Measurements from ENCODE around the gene CDS1. TPM values are rescaled to one million over a fixed set of nuclear protein-coding genes. Genes with fewer than 3 reads are reported as not detected.
"Not testable (repeated sequence)": the region's sequence is repeated elsewhere in the genome, so short reads cannot be mapped to it uniquely, and the experiment has no call there.

CDS1 gene
- total RNA-seq, 1 experiment from 2014 or later, result 1.7 TPM

DNA sequence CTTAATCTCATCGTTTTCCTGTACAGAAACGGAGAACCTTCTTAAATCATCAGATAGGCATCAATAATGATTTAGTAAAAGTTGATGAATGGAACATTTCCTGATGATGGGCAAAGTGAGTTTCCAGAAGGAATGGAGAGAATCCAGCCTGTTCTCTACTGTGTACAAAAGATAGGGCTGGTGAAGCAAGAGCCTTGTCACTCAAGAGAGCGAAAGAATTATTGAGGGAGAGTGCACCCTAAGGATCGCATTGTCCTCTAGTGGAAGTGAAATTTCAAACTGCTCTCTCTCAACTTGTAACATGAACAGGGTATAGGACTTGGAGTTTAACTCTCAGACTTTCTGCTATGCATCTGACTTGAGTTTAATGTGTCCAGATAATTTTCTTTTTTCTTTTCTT lies 69.6 kb downstream of the CDS1 start:
- intact Hi-C loops (cut with micrococcal nuclease; ENCODE audit: unreplicated experiment), result no loop called here
- BruUV-seq (replicated peaks), result no TSS peak
- Histone ChIP-seq H3K4me1 (ENCODE audit: insufficient read depth, low read length, poor library complexity, severe bottlenecking) (no peaks in the 10 kb centered on the region), H3K4me3 (ENCODE audit: low read depth, low read length, poor library complexity, severe bottlenecking) (no peak overlapping the region), H3K27me3 (replicated peaks; ENCODE audit: insufficient read depth, low read depth, low read length, poor library complexity) (no peaks in the 10 kb centered on the region), H3K36me3 (ENCODE audit: insufficient read depth, low read length, poor library complexity, severe bottlenecking) (no peaks in the 10 kb centered on the region), H3K27ac (ENCODE audit: low read depth, low read length, poor library complexity, severe bottlenecking) (no peak overlapping the region), H3K9me3 (ENCODE audit: low read depth, low read length, poor library complexity, severe bottlenecking) (no peaks in the 10 kb centered on the region)
- ChIA-PET CTCF (no interaction called here), POLR2A (ENCODE audit: low non-redundant PET) (no interaction called here)
- DNase-seq (ENCODE audit: low spot score), result no peak
- TF ChIP-seq EZH2 (IDR thresholded peaks at IDR 0.05; ENCODE audit: borderline replicate concordance, low read depth, low read length, poor library complexity, severe bottlenecking) (no peak), CTCF (conservative IDR thresholded peaks at IDR 0.05; ENCODE audit: low read depth, low read length) (no peak)

DNA sequence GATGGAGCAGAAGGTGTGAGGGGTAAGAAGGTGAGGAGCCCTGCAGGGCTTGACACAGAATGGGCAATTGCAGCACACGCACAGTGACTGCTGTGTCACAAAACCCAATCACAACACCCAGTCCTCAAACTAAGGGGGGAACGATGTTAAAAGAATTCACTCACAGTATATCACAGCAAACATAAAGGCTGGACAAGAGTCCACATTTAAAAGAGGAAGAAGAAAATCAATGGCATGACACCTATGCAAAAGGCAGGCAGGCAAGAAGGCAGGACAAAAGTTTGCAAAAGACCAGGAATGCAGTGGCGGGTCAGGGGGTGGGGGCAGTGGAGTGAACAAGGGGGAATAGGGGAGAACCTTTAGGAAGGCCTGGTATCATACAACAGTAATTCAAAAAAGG lies 77.7 kb downstream of the CDS1 start:
- POLR2A ChIA-PET (ENCODE audit: low non-redundant PET), result no interaction called here
- Histone ChIP-seq H3K36me3 (ENCODE audit: insufficient read depth, low read length, poor library complexity, severe bottlenecking) (no peaks in the 10 kb centered on the region), H3K4me3 (ENCODE audit: low read depth, low read length, poor library complexity, severe bottlenecking) (no peak overlapping the region), H3K4me1 (ENCODE audit: insufficient read depth, low read length, poor library complexity, severe bottlenecking) (no peaks in the 10 kb centered on the region), H3K27me3 (replicated peaks; ENCODE audit: insufficient read depth, low read depth, low read length, poor library complexity) (no peaks in the 10 kb centered on the region), H3K9me3 (ENCODE audit: low read depth, low read length, poor library complexity, severe bottlenecking) (no peaks in the 10 kb centered on the region), H3K27ac (ENCODE audit: low read depth, low read length, poor library complexity, severe bottlenecking) (no peak overlapping the region)
- no peak for DNase-seq (ENCODE audit: low spot score)
- intact Hi-C loops (cut with micrococcal nuclease; ENCODE audit: unreplicated experiment), result no loop called here
- CTCF ChIA-PET, result no interaction called here
- BruUV-seq (replicated peaks), result no TSS peak
- TF ChIP-seq CTCF (conservative IDR thresholded peaks at IDR 0.05; ENCODE audit: low read depth, low read length) (no peak), EZH2 (IDR thresholded peaks at IDR 0.05; ENCODE audit: borderline replicate concordance, low read depth, low read length, poor library complexity, severe bottlenecking) (no peak)

- intact Hi-C loops (cut with micrococcal nuclease; ENCODE audit: unreplicated experiment), result no loop called here
Measured at GRCh38 chr4:84661191-84661939, 78.4 kb downstream of the CDS1 start.

GRCh38 chr4:84664767-84665166 lies 81.8 kb downstream of the CDS1 start:
- H3K4me3 ChIP-seq (ENCODE audit: low read depth, low read length, poor library complexity, severe bottlenecking); H3K27ac ChIP-seq (ENCODE audit: low read depth, low read length, poor library complexity, severe bottlenecking); POLR2A ChIA-PET (ENCODE audit: low non-redundant PET); CTCF ChIA-PET; DNase-seq (ENCODE audit: low spot score); H3K4me1 ChIP-seq (ENCODE audit: insufficient read depth, low read length, poor library complexity, severe bottlenecking); intact Hi-C loops (cut with micrococcal nuclease; ENCODE audit: unreplicated experiment); H3K36me3 ChIP-seq (ENCODE audit: insufficient read depth, low read length, poor library complexity, severe bottlenecking); BruUV-seq (replicated peaks); H3K27me3 ChIP-seq (replicated peaks; ENCODE audit: insufficient read depth, low read depth, low read length, poor library complexity); H3K9me3 ChIP-seq (ENCODE audit: low read depth, low read length, poor library complexity, severe bottlenecking): not testable (repeated sequence)

More at GRCh38 chr4:84661191-84661939, 78.4 kb downstream of the CDS1 start:
- DNase-seq (ENCODE audit: low spot score), result no peak
- no peaks in the 10 kb centered on the region for H3K36me3 ChIP-seq (ENCODE audit: insufficient read depth, low read length, poor library complexity, severe bottlenecking)
- POLR2A ChIA-PET (ENCODE audit: low non-redundant PET), result no interaction called here
- H3K4me3 ChIP-seq (ENCODE audit: low read depth, low read length, poor library complexity, severe bottlenecking), result no peak overlapping the region
- TF ChIP-seq EZH2 (IDR thresholded peaks at IDR 0.05; ENCODE audit: borderline replicate concordance, low read depth, low read length, poor library complexity, severe bottlenecking), result no peak
- no peak for TF ChIP-seq CTCF (conservative IDR thresholded peaks at IDR 0.05; ENCODE audit: low read depth, low read length)
- no peak overlapping the region for H3K27ac ChIP-seq (ENCODE audit: low read depth, low read length, poor library complexity, severe bottlenecking)
- H3K9me3 ChIP-seq (ENCODE audit: low read depth, low read length, poor library complexity, severe bottlenecking), result no peaks in the 10 kb centered on the region
- CTCF ChIA-PET, result no interaction called here
- no peaks in the 10 kb centered on the region for H3K4me1 ChIP-seq (ENCODE audit: insufficient read depth, low read length, poor library complexity, severe bottlenecking)
- BruUV-seq (replicated peaks), result no TSS peak
- no peaks in the 10 kb centered on the region for H3K27me3 ChIP-seq (replicated peaks; ENCODE audit: insufficient read depth, low read depth, low read length, poor library complexity)
